Neuronal stem cell (in vitro differentiated cells): ENCODE measurements around the gene CISH.
A peak's percentile ranks its signal among the peaks of the same experiment; 100 is the strongest.

Experiments
- DNase-seq: peaks from one replicate; pipeline ENCODE4 v3.0.0-alpha.2; 2013; ENCODE audit warnings: low spot score
- H2AFZ ChIP-seq: one replicate; pipeline ENCODE4 v1.6.1; 2013; ENCODE audit warnings: mild to moderate bottlenecking, low read length, inconsistent platforms
- H2AK5ac ChIP-seq: 2 replicates; pipeline ENCODE4 v1.6.1; 2013; ENCODE audit warnings: low read depth, mild to moderate bottlenecking, inconsistent platforms, low read length, moderate library complexity, mixed read lengths
- H2BK120ac ChIP-seq: 2 replicates; pipeline ENCODE4 v1.6.1; 2013; ENCODE audit warnings: low read depth, mild to moderate bottlenecking, inconsistent platforms, low read length, moderate library complexity, mixed read lengths
- H2BK12ac ChIP-seq: one replicate; pipeline ENCODE4 v1.6.1; 2013; ENCODE audit warnings: low read length, inconsistent platforms
- H2BK15ac ChIP-seq: 2 replicates; pipeline ENCODE4 v1.6.1; 2013; ENCODE audit warnings: mild to moderate bottlenecking, low read length, inconsistent platforms, mixed read lengths
- H2BK5ac ChIP-seq: one replicate; pipeline ENCODE4 v1.6.1; 2013; ENCODE audit warnings: inconsistent platforms, mild to moderate bottlenecking, low read length, moderate library complexity
- H3K14ac ChIP-seq: one replicate; pipeline ENCODE4 v1.6.1; 2013; ENCODE audit warnings: low read length, inconsistent platforms
- H3K18ac ChIP-seq: 2 replicates; pipeline ENCODE4 v1.6.1; 2013; ENCODE audit warnings: low read length, inconsistent platforms
- H3K23ac ChIP-seq: 2 replicates; pipeline ENCODE4 v1.6.1; 2013; ENCODE audit warnings: low read depth, mild to moderate bottlenecking, mixed read lengths, low read length, inconsistent platforms; ENCODE audit not compliant: poor library complexity
- H3K27ac ChIP-seq: replicated peaks from 3 replicates; pipeline ENCODE4 v1.5.1; 2013; ENCODE audit warnings: low read length, inconsistent platforms
- H3K27me3 ChIP-seq, 3 experiments: 2 replicates each; pipeline ENCODE4 v1.6.1; 2013; ENCODE audit warnings: low read length in 3 of 3, mild to moderate bottlenecking in 2 of 3, inconsistent platforms in 1 of 3, low read depth in 1 of 3, mixed read lengths in 1 of 3, moderate library complexity in 1 of 3; ENCODE audit not compliant: control insufficient read depth in 3 of 3, insufficient read depth in 3 of 3
- H3K36me3 ChIP-seq, 2 donors: replicated peaks in 1 of 2; 2 replicates each; pipeline ENCODE4 v1.6.1; 2013; ENCODE audit warnings: low read length in 2 of 2; ENCODE audit not compliant: control insufficient read depth in 2 of 2, insufficient read depth in 2 of 2
- H3K4ac ChIP-seq: 2 replicates; pipeline ENCODE4 v1.6.1; 2013; ENCODE audit warnings: inconsistent platforms, mild to moderate bottlenecking, low read length, moderate library complexity
- H3K4me1 ChIP-seq, 2 donors: 1 replicate in 1 of 2; 2 replicates in 1 of 2; pipeline ENCODE4 v1.6.1; 2013; ENCODE audit warnings: low read length in 2 of 2, low read depth in 1 of 2; ENCODE audit not compliant: control insufficient read depth in 2 of 2, insufficient read depth in 1 of 2
- H3K4me2 ChIP-seq: one replicate; pipeline ENCODE4 v1.6.1; 2013; ENCODE audit warnings: mild to moderate bottlenecking, low read length, inconsistent platforms; ENCODE audit not compliant: insufficient read depth, poor library complexity, severe bottlenecking
- H3K4me3 ChIP-seq, 2 donors: 2 replicates each; pipeline ENCODE4 v1.5.1; 2013; ENCODE audit warnings: low read length in 2 of 2, mild to moderate bottlenecking in 2 of 2, inconsistent platforms in 1 of 2, moderate library complexity in 1 of 2
- H3K79me1 ChIP-seq: one replicate; pipeline ENCODE4 v1.6.1; 2013; ENCODE audit warnings: low read depth, mild to moderate bottlenecking, inconsistent platforms, low read length, moderate library complexity
- H3K9ac ChIP-seq: one replicate; pipeline ENCODE4 v1.6.1; 2013; ENCODE audit warnings: mild to moderate bottlenecking, low read depth, low read length, inconsistent platforms; ENCODE audit not compliant: poor library complexity
- H3K9me3 ChIP-seq, 2 donors: replicated peaks in 1 of 2; 2 replicates each; pipeline versions ENCODE3 to v1.6.1; 2013; ENCODE audit warnings: low read length in 2 of 2, mild to moderate bottlenecking in 2 of 2, inconsistent platforms in 1 of 2, low read depth in 1 of 2, mixed read lengths in 1 of 2, moderate library complexity in 1 of 2; ENCODE audit not compliant: control insufficient read depth in 2 of 2, insufficient read depth in 1 of 2
- H4K8ac ChIP-seq: one replicate; pipeline ENCODE4 v1.6.1; 2013; ENCODE audit warnings: low read depth, mild to moderate bottlenecking, inconsistent platforms, low read length, moderate library complexity
- H4K91ac ChIP-seq: one replicate; pipeline ENCODE4 v1.6.1; 2013; ENCODE audit warnings: low read length, low read depth, mild to moderate bottlenecking, inconsistent platforms; ENCODE audit not compliant: poor library complexity
- WGBS, 2 donors: extraction: QIAGEN DNeasy Blood & Tissue Kit; methylation state at CpG; one replicate each; pipeline ENCODE4 v1.1.7; 2013; ENCODE audit warnings: missing lambda C conversion rate in 2 of 2, mixed read lengths in 1 of 2; ENCODE audit not compliant: insufficient read length in 2 of 2, insufficient replicate concordance in 1 of 2; ENCODE audit errors: extremely low coverage in 2 of 2; 5-methylcytosine and 5-hydroxymethylcytosine counted together

Gene CISH

DNA sequence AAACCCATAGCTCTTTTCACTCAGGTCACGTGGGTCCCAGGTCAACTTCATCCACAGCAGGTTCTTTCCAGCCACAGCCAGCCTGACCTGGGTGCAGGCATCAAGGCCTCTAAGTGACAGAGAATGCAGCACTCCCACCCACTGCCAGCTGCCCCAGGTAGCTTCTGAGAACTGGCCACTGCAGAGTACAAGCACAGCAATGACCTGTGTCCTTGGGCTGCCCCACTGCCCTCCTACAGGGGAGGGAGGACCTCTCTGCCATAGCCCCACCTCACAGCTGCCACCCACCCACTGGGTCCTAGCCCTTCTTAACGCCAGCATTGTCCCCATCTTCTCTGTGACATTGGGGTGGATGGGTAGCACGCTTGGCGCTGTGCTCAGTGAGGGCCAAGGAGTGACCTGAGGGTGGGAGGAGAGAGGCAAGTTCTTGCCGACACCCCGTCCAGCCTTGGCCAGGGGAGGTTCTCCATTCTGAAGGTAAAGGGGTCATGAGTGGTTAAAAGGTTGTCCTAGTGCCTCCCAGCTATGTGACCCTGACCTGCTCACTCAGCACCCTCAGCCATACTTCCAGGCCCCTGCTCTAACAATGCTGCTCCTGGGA is 12.4 kb downstream of the CISH start:
- H4K8ac ChIP-seq, result peak overlapping the region; percentile 53
- H3K9me3 ChIP-seq, result no peaks in the 10 kb centered on the region
- H2BK12ac ChIP-seq, result peak overlapping the region; percentile 5
- H4K91ac ChIP-seq, result no peak overlapping the region
- no CpG with 5 or more reads among the region's 6 CpGs for WGBS, 2 donors
- peaks cover 2% of the 10 kb centered on the region for H3K79me1 ChIP-seq
- no peak for DNase-seq
- H2BK15ac ChIP-seq, result peak overlapping the region; percentile 41
- peaks cover 0 to 4% (median 0%) of the 10 kb centered on the region in 3 experiments for H3K27me3 ChIP-seq
- no peak overlapping the region for H3K23ac ChIP-seq
- H3K4me1 ChIP-seq, result peaks cover 8 to 15% of the 10 kb centered on the region in 2 donors
- H3K9ac ChIP-seq, result no peak overlapping the region
- H3K18ac ChIP-seq, result peak overlapping the region; percentile 25
- no peak overlapping the region for H3K4ac ChIP-seq
- H3K4me3 ChIP-seq, result no peak overlapping the region
- H3K14ac ChIP-seq, result no peak overlapping the region
- no peaks in the 10 kb centered on the region for H3K36me3 ChIP-seq
- no peak overlapping the region for H2BK120ac ChIP-seq
- H2AFZ ChIP-seq, result no peak overlapping the region
- H3K27ac ChIP-seq, result no peak overlapping the region
- H2BK5ac ChIP-seq, result peak overlapping the region; percentile 43
- H3K4me2 ChIP-seq, result no peak overlapping the region
- peak overlapping the region; percentile 77 for H2AK5ac ChIP-seq

DNA sequence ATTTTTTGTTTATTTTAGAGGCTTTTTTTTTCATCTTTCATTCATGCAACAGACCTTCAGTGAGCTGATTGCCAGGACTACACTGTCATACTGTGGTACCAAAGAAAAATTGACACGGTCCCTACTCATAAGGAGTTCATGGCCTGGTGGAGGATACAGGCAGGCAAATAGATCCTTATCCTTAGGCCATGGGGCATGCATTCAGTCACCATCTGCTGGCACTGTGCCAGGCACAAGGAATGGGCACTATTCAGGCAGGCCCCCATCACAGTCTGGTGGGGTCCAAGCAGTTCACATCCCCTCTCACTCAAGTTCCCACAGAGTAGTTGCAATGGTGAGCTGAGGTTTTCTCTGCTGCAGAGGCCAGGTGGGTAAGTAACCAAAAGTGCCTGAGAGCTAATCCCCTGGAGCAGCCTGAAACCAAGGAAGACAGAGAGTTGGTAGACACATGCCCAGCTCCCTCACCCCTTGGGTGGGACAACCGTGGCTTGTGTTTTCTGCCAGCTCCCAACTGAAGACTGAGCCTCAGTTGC is 17.3 kb downstream of the CISH start:
- DNase-seq, result no peak
- Histone ChIP-seq H3K4me3 (no peak overlapping the region), H3K4me1 (no peaks in the 10 kb centered on the region), H2AK5ac (no peak overlapping the region), H4K8ac (no peak overlapping the region), H2BK12ac (no peak overlapping the region), H3K23ac (no peak overlapping the region), H4K91ac (no peak overlapping the region), H3K14ac (no peak overlapping the region), H2BK5ac (no peak overlapping the region), H3K27ac (no peak overlapping the region), H2BK120ac (no peak overlapping the region), H3K4me2 (no peak overlapping the region), H3K18ac (no peak overlapping the region), H3K79me1 (peaks cover 2% of the 10 kb centered on the region), H3K36me3 (no peaks in the 10 kb centered on the region), H2AFZ (no peak overlapping the region), H3K9ac (no peak overlapping the region), H3K4ac (no peak overlapping the region), H3K9me3 (no peaks in the 10 kb centered on the region), H3K27me3 (peaks cover 0 to 7% (median 0%) of the 10 kb centered on the region in 3 experiments), H2BK15ac (no peak overlapping the region)
- no CpG with 5 or more reads among the region's 2 CpGs for WGBS, 2 donors

DNA sequence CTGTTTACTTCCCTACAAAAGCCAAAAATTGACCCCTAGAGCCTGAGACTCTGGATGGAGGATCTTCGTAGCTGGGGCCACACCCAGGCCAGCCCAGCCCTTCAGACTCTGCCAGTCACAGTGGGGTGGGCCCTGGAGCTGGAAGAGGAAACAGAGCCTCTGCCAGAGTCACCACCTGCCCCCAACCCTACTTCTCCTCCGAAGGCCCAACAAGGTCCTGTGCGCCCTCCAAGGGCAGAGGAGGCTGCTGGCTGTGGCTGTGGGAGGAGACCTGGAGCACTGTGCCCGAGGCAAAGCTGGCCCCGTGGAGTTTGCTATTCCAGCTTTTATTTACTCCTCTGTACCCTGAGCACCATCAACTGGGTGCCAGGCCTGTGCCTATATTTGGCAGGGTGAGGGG is 19.0 kb downstream of the CISH start:
- Histone ChIP-seq H3K4me3 (peak overlapping the region in 1 of 2 donors; percentile 16), H3K4me1 (no peaks in the 10 kb centered on the region), H3K18ac (no peak overlapping the region), H3K27me3 (peaks cover 0 to 7% (median 1%) of the 10 kb centered on the region in 3 experiments), H3K14ac (peak overlapping the region; percentile 27), H3K36me3 (no peaks in the 10 kb centered on the region), H3K79me1 (peaks cover 2% of the 10 kb centered on the region), H2AFZ (no peak overlapping the region), H2BK5ac (no peak overlapping the region), H2BK120ac (no peak overlapping the region), H2AK5ac (peak overlapping the region; percentile 93), H3K4me2 (no peak overlapping the region), H2BK15ac (no peak overlapping the region), H3K27ac (no peak overlapping the region), H4K8ac (no peak overlapping the region), H3K23ac (peak overlapping the region; percentile 67), H3K9me3 (no peaks in the 10 kb centered on the region), H4K91ac (no peak overlapping the region), H3K4ac (no peak overlapping the region), H3K9ac (no peak overlapping the region), H2BK12ac (no peak overlapping the region)
- no peak for DNase-seq
- no CpG with 5 or more reads among the region's 5 CpGs for WGBS, 2 donors

DNA sequence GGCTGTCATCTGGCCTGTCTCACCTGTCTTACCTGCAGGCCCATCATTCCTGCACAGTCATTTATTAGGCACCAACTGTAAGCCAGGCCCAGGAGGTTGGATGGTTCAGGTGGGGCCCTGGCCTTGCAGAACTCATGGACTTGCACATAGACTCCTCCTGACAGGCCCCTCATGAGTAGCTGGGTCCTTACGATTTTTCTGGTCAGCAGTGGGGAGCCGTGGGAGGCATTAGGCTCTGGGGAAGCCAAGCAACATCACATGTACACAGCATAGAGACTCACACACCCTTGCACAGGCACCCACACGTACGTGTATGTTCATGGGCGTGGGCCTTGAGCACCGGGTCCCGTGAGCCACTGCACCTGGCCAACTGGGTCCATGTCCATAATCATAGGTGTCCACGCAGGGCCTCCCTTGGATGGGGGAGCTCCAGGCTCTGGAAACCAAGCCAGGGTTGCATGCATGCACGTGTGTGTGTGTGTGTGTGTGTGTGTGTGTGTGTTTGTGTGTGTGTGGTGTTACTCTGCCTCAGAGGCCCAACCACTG is 20.3 kb downstream of the CISH start:
- Histone ChIP-seq H4K8ac (no peak overlapping the region), H3K18ac (peak overlapping the region; percentile 65), H2AFZ (no peak overlapping the region), H3K4ac (no peak overlapping the region), H2BK5ac (no peak overlapping the region), H3K4me2 (no peak overlapping the region), H2BK15ac (peak overlapping the region; percentile 87), H3K4me3 (no peak overlapping the region), H3K79me1 (peaks cover 2% of the 10 kb centered on the region), H3K27ac (no peak overlapping the region), H2BK120ac (no peak overlapping the region), H3K9ac (no peak overlapping the region), H2BK12ac (no peak overlapping the region), H2AK5ac (peak overlapping the region; percentile 7), H3K4me1 (no peaks in the 10 kb centered on the region), H3K14ac (peak overlapping the region; percentile 4), H3K23ac (no peak overlapping the region), H3K9me3 (no peaks in the 10 kb centered on the region), H3K27me3 (peaks cover 0 to 7% (median 1%) of the 10 kb centered on the region in 3 experiments), H3K36me3 (no peaks in the 10 kb centered on the region), H4K91ac (no peak overlapping the region)
- DNase-seq, result no peak
- no CpG with 5 or more reads among the region's 9 CpGs for WGBS, 2 donors
